IPS-NIHi11 (cell line): ENCODE results near the gene ZC3H13.

Experiments
- DNase-seq: peaks from one replicate; pipeline ENCODE4 v3.0.0; 2012; ENCODE audit warnings: mixed read lengths, low spot score

The ZC3H13 gene, protein sequence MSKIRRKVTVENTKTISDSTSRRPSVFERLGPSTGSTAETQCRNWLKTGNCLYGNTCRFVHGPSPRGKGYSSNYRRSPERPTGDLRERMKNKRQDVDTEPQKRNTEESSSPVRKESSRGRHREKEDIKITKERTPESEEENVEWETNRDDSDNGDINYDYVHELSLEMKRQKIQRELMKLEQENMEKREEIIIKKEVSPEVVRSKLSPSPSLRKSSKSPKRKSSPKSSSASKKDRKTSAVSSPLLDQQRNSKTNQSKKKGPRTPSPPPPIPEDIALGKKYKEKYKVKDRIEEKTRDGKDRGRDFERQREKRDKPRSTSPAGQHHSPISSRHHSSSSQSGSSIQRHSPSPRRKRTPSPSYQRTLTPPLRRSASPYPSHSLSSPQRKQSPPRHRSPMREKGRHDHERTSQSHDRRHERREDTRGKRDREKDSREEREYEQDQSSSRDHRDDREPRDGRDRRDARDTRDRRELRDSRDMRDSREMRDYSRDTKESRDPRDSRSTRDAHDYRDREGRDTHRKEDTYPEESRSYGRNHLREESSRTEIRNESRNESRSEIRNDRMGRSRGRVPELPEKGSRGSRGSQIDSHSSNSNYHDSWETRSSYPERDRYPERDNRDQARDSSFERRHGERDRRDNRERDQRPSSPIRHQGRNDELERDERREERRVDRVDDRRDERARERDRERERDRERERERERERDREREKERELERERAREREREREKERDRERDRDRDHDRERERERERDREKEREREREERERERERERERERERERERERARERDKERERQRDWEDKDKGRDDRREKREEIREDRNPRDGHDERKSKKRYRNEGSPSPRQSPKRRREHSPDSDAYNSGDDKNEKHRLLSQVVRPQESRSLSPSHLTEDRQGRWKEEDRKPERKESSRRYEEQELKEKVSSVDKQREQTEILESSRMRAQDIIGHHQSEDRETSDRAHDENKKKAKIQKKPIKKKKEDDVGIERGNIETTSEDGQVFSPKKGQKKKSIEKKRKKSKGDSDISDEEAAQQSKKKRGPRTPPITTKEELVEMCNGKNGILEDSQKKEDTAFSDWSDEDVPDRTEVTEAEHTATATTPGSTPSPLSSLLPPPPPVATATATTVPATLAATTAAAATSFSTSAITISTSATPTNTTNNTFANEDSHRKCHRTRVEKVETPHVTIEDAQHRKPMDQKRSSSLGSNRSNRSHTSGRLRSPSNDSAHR (N-terminal part only)

DNA sequence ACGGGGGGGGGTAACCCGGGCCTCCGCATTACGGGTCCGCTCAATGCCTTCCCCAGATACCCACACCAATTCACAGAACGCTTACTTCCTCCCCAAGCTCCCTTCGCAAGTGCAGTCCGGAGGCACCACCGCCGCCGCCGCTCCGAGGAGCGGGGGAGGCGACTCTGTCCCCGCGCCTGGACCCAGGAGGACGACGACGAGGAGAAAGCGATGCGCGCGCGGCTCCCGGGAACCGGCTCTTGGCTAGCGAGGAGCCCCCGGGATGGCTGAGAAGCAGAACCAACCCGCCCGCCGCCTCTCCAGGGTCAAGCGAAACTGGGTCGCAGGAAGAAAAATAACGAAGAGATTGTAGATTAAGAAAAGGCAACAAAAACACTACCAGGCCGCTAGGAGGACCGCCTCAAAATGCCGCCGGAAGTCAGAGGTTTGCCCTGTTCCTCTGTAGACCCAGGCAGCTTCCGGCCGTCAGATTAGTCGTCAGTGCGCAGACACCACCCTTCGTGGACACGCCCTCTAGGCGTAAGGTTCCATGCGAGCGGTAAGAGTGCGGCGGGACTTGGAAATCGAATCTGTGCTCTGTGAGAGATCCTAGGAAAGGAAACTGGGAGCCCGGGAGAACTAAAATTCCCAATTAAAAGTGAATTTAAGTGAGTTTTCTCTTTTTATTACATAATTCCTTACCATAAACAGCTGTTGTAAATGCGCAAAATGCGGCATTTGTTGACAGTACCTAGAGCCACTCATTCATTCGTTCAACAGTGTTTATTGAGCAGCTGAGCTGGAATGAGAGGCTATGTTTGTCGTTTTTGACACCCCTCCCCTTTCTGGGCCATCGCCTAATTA is at the start of gene ZC3H13:
Gene ZC3H13 (minus strand): TSS at position 428 of the 843 bp plus-strand sequence. CDS start 7,239 bp downstream, outside the sequence.
- DNase-seq = peak; percentile 95

DNA sequence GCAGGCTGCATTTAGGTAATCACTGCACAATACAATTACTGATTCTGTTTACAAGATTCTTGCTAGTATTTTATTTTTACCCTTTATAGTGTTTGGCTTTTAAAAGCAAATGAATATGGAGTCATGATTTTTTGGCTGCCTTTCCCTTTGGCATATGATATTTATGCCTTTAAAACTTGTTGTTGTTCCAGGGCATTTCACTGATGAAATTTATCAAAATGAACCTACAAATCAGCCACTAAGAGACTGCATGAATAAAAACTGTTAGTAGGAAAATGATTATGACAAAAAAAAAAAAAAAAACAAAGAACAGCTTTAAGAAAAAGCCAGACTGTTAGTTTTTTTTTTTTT is 49.7 kb upstream of the ZC3H13 start:
- no peak for DNase-seq

DNA sequence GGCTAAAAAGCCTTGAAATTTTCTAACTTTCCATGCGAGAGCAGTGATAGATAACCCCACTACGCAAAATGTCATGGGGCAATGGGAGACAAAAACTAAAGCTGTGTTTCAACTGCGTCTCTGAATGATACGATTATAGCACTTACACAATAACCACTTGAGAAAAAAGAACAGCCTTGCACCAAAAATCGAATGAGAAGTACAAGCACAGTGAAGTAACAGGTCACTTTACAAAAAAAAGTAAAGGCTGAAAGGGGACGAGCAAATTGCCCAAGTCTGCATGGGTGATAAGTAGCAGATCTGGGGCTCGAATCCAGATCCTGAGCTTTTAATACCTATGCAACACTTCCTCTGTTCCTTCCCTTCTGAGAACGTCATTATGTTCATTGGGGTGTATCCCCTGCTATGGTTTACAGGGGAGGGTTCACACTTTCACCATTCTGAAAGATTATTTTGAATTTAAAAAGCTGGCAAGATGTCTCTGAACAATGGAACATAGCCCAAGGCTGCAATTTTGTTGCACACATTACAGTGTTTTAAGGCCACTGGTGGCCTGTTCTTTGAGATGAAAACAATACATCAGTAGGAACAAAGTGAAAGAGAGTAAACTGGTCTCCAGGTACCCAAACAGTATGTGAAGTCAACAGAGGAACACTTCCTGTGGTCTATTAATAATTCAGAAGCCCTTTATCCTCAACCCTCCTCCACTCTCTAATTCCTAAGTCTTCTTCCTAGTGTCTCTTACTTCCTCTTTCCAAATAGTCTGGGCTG is 49.1 kb upstream of the ZC3H13 start:
- DNase-seq = no peak

DNA sequence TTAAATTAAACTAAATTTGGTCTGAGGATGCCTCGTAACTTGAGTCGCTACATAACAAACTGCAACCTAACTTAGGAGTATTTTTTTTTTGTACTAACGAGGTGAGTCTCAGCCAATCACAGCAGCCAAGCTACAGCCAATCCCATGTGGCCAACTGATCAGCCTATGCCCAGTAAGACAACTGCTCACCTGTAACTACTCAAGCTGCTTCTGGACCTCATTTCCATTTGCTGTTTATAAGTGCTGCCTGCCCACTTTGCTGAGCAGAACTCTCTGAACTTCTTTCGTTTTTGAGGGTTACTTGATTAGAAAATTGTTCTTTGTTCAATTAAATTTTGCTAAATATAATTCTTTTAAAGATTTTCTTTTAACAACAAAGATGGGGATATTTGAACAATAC is 48.5 kb upstream of the ZC3H13 start:
- no peak for DNase-seq

DNA sequence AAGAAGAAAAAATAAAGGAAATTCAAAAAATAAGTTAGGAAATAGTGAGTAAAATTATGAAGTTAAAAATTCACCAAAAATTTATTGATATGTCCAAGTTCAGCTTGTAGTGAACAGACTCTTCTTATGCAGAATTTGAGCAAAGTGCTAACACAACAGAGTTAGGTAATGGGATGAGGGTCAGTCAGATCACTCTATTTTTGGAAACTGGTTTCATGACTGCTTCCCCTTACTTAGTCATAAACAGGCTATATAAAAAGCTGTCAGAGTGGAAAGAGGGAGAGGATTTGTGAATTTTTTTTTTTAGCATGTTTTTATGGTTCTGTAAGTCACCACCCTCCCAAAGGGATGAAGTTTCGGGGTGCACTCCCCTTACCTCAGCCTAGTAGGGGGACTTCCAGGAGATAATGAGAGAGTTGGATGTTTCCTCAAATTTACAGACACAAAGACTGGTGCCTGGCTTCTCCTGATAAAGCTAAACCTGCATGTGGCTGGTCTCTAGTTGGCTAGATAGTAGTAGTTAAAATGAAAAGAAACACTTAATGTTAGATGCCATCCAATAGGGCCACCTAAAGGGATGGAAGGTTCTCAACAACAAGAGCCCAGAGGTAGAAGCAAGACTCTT is 47.8 kb upstream of the ZC3H13 start:
- DNase-seq = no peak

DNA sequence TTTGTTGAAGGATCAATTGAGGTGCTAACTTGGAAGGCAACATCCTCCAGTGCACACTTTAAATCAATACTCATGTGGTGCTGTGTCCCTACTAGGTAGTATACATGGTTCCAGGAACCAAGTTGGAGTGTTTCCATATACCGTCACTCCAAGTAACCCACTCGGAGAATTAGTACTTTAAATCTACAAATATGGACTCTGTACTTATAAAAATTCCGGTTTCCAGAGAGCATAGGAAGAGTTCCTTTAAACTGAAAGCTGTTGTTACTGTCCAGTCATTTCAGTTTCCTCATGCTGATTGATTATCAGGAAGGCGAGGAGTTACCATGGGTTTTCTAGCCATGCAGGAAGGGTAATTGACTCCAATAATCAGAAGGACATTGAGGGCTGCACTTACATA is 45.1 kb upstream of the ZC3H13 start:
- no peak for DNase-seq

DNA sequence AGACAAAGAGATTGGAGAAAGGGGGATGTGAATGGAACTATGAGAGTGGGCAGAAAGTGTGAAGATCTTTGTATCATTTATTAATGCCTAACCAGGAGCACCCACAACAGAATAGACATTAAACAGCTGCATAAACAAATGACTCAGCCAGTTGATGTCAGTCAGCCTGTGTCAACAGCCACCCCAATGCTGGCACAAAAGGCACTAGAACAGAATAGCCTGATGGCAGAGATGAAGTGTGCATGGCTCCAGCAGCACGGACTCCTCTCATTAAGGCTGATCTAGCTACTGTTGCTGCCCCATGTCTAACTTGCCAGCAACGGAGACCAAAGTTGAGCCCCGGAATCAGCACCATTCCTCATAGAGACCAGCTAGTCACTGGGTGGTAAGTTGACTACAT is 44.5 kb upstream of the ZC3H13 start:
- DNase-seq = no peak

DNA sequence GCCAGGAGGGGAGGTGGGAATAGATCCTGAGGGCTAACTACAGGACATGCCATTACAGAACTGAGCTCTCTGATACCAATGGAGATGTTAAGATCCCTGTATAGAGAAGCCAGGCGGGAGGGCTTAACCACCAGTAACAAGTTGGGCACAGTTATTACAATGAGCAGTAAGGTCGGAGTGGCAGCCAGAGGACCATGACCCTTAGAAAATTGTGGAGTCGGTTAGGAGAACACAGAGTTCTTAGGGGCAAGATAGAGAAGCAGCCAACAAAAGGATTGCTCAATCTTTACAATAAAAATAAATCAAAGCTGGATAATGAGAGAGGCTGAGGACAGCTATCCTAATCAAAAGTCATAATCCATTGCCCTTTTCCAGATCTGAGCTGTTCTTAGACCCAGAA is 41.9 kb upstream of the ZC3H13 start:
- DNase-seq = no peak

DNA sequence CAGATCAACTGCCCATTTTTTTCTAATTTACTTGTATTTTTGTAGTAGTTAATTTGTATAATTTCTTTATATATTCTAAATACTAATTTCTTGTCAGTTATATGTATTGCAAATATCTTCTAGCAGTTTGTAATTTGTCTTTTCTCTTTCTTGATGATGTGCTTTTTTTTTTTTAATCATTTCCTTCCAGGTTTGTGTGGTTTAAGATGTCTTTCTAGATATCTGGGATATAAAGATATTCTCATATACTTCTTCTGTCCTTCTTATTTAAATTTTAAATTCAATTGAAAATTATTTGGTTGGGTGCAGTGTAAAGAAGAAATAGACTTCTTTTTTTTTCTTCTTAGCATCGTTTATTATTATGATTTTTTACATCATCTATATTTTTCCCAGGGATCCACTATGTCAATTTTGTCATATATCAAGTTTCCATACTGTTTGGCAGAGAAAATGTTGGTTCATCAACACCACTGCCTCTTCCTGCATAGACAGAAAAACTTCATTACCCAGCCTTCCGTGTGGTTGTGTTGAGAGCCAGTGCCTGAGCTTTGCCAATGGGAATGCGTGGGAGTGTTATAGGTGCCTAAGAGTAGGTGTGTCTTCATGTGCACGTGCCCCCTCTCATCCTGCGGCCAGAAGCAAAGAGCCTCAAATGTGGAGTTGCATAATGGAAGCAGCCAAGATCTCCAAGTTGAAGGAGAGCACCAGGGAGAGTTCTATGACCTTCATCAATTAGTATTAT is 36.4 kb upstream of the ZC3H13 start:
- no peak for DNase-seq

DNA sequence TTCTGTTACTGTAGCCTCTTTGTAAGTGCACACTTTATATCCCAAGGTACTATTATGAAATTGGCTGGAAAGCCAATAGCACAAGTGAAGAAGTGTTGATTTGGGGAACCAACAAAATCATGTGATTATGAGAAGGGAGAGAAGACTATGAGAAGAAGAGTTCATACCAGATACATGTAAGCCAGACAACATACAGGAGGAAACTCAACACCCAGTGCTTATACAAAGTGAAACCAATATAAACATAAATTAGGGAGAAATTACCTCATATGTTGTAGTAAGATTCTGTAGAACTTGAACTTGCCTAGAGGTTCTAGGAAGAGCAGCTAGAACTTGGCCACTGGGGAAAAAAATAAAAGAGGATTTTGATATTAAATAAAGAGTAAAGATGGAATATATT is 34.9 kb upstream of the ZC3H13 start:
- no peak for DNase-seq

DNA sequence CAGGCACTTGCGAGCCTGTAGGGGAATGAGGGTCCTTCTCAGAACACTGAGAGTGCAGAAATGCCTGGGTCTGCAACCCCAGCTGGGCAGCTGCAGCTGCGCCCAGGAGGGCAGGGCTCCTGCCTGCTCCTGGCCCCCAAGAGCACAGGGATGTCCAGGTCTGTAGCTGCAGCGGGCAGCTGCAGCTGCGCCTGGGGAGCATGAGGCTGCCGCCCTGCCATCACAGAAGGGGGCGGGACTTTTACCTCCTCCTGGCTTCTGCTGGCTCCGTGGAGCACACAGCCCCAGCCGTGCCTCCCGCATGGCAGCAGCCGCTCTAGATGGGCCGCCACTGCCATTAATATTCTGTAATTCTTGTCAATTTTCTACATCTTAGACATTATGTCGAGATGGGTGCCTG is 34.4 kb upstream of the ZC3H13 start:
- DNase-seq = no peak

DNA sequence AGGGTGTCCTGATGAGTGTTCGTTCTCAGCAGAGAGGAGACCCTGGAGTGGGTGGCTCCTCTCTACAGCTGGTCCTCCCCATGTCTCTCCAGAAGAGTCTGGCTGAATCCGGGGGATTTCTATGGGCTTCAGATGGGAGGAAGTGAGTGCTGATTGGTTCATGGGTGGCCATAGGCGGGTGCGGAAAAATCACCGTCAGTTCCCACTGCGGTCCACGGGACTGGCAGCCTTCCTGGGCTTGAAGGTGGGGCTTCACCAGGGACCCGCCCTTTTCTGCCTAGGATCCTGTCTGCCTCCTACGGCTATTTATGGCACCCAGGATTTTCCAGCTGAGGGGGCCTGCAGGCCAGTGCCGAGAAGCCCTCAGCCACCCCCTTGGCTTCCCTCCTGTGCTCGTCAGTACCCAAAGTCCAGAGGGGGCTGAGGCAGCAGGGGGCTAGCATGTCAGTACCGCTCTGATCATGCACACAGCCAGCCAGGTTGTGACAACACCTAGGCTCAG is 33.9 kb upstream of the ZC3H13 start:
- DNase-seq = no peak

DNA sequence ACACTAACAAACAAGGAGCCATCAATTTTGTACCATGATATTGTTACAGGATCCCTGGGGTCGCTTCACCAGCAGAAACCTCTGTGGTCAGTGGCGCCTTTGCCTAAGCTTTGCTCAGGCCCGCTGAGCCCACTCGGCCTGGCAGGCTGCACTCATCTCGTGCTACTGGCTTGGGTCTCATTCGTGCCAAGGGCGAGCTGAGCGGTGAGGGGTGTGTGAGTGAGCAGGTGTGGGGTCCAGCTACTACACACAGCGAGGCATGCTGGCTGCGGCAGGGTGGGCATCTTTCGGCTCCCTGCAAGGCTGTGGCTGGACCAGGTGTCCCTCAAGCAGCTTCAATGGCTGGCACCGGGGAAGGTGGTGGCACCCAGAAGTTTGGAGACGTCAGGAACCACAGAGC is 33.2 kb upstream of the ZC3H13 start:
- no peak for DNase-seq

DNA sequence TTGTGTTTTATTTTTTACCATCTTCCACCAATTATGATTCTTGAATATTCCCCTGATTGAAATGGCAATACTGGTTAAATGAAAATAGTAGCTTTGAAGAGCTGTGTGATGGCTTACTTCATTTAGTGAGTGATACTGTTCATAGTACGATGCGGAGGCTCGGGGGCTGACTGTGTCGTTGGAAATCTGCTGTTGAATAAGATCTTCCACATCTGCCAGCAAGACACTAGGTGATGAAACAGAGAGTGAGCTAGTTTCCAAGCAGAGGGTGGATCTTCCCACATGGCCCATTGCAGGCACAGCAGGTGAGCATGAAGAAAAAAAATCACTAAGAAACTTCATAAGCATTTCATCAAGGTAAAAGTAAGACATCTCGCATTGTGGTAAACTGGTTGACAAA is 29.8 kb upstream of the ZC3H13 start:
- no peak for DNase-seq

DNA sequence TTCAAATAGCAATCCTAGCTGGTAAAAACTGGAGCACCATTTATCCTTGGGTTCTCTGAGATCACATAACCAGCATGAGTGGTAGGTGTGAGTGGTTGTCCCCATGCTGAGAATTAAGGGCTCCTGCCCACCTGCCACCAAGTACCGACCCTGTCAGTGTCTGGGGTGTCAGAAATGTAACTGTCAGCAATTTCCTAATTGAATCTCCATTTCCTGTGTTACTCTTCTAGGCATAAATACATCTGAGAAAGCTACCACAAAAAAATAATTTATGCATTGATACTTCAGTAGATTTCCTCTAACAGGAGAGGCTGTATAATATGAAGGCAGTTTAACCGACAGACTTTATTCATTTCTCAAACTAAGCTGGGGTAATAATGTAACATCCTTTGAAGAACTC is 27.2 kb upstream of the ZC3H13 start:
- DNase-seq = no peak

DNA sequence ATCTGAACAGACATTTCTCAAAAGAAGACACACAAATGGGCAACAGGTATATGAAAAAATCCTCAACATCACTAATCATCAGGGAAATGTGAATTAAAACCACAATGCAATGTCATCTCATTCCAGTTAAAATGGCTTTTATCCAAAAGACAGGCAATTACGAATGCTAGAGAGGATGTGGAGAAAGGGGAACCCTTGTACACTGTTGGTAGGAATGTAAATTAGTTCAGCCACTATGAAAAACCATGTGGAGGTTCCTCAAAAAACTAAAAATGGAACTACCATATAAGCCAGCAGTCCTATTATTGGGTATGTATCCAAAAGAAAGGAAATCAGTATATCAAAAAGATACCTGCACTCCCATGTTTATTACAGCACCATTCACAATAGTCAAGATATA is 24.7 kb upstream of the ZC3H13 start:
- DNase-seq = no peak

DNA sequence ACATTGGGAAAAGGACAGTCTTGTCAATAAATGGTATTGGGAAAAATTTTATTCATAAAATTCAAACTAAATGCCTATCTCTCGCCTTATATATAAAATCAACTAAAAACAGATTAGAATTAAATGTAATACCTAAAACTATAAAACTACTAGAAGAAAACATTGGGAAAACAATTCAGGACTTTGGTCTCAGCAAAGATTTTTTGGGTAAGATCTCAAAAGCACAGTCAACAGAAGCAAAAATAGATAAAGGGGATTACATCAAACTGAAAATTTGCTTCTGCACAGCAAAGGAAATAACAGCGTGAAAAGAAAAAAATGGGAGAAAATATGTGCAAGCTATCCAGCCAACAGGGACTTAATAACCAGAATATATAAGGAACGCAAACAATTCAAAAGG is 24.3 kb upstream of the ZC3H13 start:
- no peak for DNase-seq

DNA sequence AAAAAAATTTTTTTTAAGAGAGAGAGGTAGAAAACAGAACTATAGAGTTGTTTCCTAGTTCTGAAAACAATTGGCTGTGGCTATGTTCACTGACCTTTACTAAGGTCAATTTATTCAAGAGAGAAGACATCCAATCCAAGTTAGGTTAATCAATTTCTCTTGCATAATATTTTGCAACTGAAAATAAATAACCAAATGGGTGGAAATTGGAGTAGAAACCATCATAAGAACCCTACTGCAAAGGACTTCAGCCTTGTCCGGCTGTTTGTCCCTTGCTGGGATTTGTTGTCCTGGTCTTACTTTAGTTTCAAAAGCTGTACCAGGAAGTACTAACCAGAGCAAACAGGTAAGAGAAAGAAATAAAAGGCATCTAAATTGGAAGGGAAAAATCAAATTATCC is 23.3 kb upstream of the ZC3H13 start:
- no peak for DNase-seq

DNA sequence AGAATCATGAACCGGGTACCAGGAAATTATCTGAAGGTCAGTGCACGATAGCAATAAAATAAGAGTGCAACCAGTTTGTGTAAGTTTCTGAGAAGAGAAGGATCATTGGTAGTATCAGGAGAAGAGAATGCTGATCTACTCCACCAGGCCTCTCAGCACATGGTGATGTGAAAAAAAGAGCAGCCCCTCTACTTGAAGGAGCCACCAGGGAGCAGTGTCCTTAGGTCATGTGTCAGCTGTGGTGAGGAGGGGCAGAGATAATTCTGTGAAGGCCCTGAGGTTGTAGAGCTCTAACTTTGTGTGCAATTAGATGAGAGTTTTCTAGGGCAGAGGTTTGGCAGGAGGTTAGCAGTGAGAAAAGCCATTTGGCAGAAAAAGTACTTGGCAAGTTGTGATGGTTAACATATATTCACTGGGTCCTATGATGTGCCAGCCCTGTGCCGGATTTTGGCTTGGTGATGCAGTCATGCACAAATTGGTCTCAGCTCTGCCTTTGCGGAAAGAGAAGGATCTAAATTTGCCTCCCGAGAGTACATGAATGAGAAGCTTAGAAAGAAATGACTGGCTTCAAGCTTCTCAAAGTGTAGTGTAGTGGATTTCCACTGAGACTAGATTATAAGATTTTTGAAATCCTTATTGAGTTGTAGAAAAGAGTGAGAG is 19.2 kb upstream of the ZC3H13 start:
- DNase-seq = peak; percentile 37
